HG03108 (cell line): ENCODE measurements around the gene LLGL2.
A peak's percentile ranks its signal among the peaks of the same experiment; 100 is the strongest.
"Not testable (repeated sequence)": the region's sequence is repeated elsewhere in the genome, so short reads cannot be mapped to it uniquely, and the experiment has no call there.

Experiments
- ATAC-seq: cut with Tn5 transposase; IDR thresholded peaks from one replicate; pipeline ENCODE4 v1.9.1; 2021; ENCODE audit warnings: moderate library complexity; ENCODE audit not compliant: unreplicated experiment

Gene LLGL2, protein sequence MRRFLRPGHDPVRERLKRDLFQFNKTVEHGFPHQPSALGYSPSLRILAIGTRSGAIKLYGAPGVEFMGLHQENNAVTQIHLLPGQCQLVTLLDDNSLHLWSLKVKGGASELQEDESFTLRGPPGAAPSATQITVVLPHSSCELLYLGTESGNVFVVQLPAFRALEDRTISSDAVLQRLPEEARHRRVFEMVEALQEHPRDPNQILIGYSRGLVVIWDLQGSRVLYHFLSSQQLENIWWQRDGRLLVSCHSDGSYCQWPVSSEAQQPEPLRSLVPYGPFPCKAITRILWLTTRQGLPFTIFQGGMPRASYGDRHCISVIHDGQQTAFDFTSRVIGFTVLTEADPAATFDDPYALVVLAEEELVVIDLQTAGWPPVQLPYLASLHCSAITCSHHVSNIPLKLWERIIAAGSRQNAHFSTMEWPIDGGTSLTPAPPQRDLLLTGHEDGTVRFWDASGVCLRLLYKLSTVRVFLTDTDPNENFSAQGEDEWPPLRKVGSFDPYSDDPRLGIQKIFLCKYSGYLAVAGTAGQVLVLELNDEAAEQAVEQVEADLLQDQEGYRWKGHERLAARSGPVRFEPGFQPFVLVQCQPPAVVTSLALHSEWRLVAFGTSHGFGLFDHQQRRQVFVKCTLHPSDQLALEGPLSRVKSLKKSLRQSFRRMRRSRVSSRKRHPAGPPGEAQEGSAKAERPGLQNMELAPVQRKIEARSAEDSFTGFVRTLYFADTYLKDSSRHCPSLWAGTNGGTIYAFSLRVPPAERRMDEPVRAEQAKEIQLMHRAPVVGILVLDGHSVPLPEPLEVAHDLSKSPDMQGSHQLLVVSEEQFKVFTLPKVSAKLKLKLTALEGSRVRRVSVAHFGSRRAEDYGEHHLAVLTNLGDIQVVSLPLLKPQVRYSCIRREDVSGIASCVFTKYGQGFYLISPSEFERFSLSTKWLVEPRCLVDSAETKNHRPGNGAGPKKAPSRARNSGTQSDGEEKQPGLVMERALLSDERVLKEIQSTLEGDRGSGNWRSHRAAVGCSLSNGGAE

DNA sequence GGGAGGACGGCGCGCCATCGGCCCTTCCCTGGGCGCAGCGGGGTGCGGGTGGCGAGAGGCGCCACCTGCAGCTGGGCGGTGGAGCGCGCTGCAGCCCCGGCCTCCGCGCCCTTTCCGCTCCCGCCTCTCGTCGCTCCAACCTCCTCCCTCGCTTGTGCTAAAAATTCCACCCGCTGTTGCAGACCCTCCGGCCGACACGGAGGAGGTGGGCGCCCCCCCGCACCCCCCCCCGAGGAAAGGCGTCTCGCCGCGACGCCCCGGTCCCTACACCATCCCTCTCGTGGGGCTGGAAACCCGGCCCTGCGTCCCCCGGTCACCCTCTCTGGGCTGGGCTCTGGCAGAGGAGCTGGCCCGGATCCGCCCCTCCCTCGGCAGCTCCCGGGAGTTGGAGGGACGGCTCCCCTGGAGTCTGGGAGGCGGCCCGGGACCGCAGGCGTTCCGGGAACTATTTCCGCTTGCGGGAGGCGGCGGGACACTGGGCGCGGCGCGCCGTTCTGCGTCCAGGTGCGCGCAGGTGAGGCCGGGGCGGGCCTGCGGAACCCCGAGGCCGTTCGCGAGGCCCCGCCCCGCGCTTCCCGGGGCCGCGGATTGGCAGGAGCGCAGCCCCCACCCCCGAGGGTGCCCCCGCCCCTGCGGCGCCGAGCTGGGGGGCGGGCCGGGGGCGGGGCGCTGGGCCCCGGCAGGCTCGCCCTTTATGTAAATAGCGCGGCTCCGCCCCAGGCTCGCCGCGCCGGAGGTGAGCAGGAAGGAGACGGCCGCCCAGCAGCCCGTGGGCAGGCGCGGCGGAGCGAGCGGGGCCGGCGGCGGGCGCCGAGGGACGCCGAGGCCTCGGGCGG, at the start of gene LLGL2:
Gene LLGL2, plus strand, starts transcription at position 728 of the 836 bp plus-strand sequence. CDS start 17,730 bp downstream, outside the sequence.
- ATAC-seq, result peak; percentile 79

- ATAC-seq, result no peak
Measured at GRCh38 chr17:75475851-75476250, 49.6 kb upstream of the LLGL2 start.

DNA sequence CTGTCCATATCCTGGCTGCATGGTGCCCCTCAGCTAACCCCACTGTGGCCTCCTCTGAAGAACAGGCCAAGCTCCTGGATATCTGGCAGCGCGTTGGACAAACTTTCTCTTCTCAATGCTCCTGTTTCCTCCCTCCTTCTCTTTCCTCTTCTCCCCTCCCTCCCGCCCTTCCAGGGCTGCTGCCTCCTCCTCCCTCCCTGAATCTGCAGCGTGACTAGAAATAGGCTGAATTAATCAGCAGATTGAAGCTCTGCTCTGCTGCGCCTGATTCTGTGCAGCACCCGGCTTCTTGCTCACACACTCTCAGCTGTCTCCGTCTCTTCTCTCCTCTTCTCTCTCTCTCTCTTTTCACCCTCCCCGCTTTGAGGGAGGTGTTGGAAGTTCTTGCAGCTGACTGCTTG, 49.2 kb upstream of the LLGL2 start:
- no peak for ATAC-seq

- ATAC-seq, result no peak
Measured at GRCh38 chr17:75476752-75477489, 48.6 kb upstream of the LLGL2 start.

DNA sequence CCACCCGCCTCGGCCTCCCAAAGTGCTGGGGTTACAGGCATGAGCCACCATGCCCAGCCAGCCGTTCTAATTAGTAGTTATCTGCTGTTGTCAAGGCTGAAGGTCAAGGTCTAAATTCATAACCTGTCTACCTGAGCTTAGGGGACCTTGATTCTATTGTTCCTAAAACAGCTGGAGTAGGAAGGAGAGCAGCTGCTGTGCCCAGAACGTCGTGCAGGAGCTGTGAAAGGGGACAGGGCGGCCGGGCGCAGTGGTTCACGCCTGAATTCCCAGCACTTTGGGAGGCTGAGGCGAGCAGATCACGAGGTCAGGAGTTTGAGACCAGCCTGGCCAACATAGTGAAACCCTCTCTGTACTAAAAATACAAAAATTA, 48.0 kb upstream of the LLGL2 start:
- not testable (repeated sequence) for ATAC-seq

- no peak for ATAC-seq
Measured at GRCh38 chr17:75478508-75478907, 47.0 kb upstream of the LLGL2 start.

DNA sequence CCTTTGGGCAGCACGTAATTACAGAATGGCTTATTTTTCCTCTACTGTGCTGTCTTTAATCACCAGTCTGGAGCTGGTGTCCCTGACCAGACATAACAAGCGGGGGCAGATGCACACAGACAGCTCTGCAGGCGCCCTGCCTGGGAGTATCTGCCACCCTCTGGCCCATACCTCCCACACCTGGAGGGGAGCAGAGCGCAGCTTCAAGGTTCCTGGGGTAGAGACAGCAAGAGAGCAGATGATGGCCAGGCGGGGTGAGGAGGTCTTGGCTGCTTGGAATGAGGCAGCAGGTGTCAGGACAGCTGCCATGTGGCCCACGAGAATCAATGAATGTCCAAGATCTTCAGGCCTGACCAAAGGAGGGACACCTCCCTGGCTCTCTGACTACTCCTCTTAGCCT, 45.2 kb upstream of the LLGL2 start:
- ATAC-seq, result no peak

GRCh38 chr17:75481194-75482068, 44.1 kb upstream of the LLGL2 start:
- no peak for ATAC-seq

- ATAC-seq, result no peak
Measured at GRCh38 chr17:75482098-75482942, 43.2 kb upstream of the LLGL2 start.

DNA sequence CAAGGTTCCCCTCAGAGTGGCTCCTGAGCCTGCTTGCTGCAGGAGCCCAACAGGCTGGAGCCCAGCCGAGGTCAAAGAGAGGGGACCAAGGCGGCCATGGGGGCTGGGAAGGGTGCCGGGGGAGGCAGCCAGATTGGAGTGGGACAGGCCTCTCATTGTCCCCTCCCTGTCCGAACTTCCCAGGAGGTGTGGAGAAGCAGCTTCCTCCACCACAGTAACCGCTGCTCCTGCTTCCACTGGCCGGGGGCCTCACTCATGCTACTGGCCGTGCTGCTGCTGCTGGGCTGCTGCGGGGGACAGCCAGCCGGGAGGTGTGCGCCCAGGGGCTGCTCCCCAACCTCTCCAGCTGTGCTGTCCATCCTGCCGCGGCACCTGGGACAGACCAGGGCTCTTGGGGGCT, 39.8 kb upstream of the LLGL2 start:
- no peak for ATAC-seq

- ATAC-seq, result no peak
Measured at GRCh38 chr17:75486151-75486550, 39.3 kb upstream of the LLGL2 start.

DNA sequence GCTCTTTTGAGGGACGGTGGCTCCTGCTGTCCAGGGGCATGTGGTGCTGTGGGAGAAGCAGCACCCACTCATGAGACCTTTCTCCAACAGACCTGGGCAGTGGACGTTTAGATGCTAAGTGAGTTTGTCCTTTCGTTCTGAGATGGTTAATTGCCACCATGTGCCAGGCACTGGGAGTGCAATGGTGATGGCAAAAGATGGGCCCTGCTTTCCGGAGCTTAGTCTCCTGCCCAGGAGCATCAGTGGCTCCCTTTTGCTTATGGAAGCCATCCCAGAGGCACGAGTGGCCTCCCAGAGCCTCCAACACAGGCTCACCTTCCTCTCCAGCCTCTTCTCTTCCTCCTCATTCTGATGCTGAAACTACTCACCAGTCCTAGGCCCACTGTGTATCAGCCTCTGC, 38.5 kb upstream of the LLGL2 start:
- ATAC-seq, result no peak

- ATAC-seq, result no peak
Measured at GRCh38 chr17:75487351-75488070, 38.0 kb upstream of the LLGL2 start.

DNA sequence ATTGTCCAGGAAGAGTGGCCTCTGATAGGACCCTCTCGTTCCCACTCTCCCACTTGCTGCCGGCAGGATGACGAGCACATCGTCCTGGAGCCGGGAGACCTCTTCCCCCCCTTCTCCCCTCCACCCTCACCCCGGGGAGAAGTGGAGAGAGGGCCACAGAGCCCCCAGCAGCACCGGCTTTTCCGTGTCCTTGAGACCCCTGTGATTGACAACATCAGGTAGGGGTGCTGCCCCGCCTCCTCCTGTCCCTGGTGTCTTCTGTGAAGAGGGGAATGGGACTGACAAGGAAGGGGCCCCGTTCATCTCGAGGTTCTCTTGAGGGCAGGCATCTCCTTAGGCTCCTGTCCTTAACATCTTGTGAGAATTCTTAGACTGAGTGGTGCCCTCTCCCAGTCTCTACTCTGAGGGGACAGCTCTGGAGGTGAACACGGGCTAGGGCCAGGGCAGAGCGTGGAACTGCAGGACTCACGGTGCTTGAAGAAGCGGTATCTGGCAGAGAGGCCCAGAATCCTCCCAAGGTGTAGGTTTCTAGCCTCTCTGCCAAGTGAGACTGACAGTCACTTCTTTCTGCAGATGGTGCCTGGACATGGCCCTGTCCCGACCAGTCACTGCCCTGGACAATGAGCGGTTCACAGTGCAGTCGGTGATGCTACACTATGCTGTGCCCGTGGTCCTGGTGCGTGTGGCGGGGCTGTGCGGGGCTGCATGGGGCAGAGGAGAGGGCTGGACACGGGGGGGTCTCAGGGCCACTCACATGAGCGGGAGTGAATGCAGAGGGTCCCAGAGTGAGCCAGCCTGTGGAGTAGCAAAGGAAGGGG, 36.6 kb upstream of the LLGL2 start:
- ATAC-seq, result no peak

GRCh38 chr17:75489511-75489955, 36.0 kb upstream of the LLGL2 start:
- no peak for ATAC-seq

- no peak for ATAC-seq
Measured at GRCh38 chr17:75490173-75490743, 35.2 kb upstream of the LLGL2 start.
